NCI-H1694 (cell line): Measurements from ENCODE around the gene CYSTM1.
"Not testable (repeated sequence)": the region's sequence is repeated elsewhere in the genome, so short reads cannot be mapped to it uniquely, and the experiment has no call there.

Experiments used
- DNase-seq: peaks from one replicate; lab custom pipeline; 2025; lab: John Stamatoyannopoulos, UW

The CYSTM1 gene

GRCh38 chr5:140178086-140178410 is 3.1 kb downstream of the CYSTM1 start:
- DNase-seq: no peak

GRCh38 chr5:140178482-140179116 is 3.6 kb downstream of the CYSTM1 start:
- no peak for DNase-seq

- DNase-seq: no peak
These were observed 6.1 kb downstream of the CYSTM1 start for GRCh38 chr5:140181002-140181483.

GRCh38 chr5:140181525-140181924 is 6.5 kb downstream of the CYSTM1 start:
- no peak for DNase-seq

- no peak for DNase-seq
These were observed 7.2 kb downstream of the CYSTM1 start for GRCh38 chr5:140182075-140182711.

- DNase-seq: no peak
These were observed 7.9 kb downstream of the CYSTM1 start for GRCh38 chr5:140182803-140183367.

GRCh38 chr5:140185409-140185808 is 10.4 kb downstream of the CYSTM1 start:
- no peak for DNase-seq

GRCh38 chr5:140186267-140186671 is 11.3 kb downstream of the CYSTM1 start:
- DNase-seq: no peak

GRCh38 chr5:140189253-140189652 is 14.3 kb downstream of the CYSTM1 start:
- DNase-seq: no peak

- no peak for DNase-seq
These were observed 15.2 kb downstream of the CYSTM1 start for GRCh38 chr5:140189977-140190871.

- no peak for DNase-seq
These were observed 15.9 kb downstream of the CYSTM1 start for GRCh38 chr5:140190872-140191218.

GRCh38 chr5:140192715-140193430 is 17.9 kb downstream of the CYSTM1 start:
- no peak for DNase-seq

- DNase-seq: no peak
These were observed 19.7 kb downstream of the CYSTM1 start for GRCh38 chr5:140194662-140195061.

- DNase-seq: no peak
These were observed 21.3 kb downstream of the CYSTM1 start for GRCh38 chr5:140196115-140196814.

- no peak for DNase-seq
These were observed 22.0 kb downstream of the CYSTM1 start for GRCh38 chr5:140197023-140197422.

- not testable (repeated sequence) for DNase-seq
These were observed 23.9 kb downstream of the CYSTM1 start for GRCh38 chr5:140198915-140199314.

- no peak for DNase-seq
These were observed 27.1 kb downstream of the CYSTM1 start for GRCh38 chr5:140202078-140202477.

- no peak for DNase-seq
These were observed 27.6 kb downstream of the CYSTM1 start for GRCh38 chr5:140202610-140203009.

GRCh38 chr5:140205216-140205615 is 30.2 kb downstream of the CYSTM1 start:
- DNase-seq: no peak

- DNase-seq: no peak
These were observed 31.0 kb downstream of the CYSTM1 start for GRCh38 chr5:140205952-140206351.

- DNase-seq: no peak
These were observed 32.4 kb downstream of the CYSTM1 start for GRCh38 chr5:140207250-140207964.
